Smooth muscle cell (in vitro differentiated cells): ENCODE data around the gene AK8. TPM values are rescaled to one million over a fixed set of nuclear protein-coding genes. Genes with fewer than 3 reads are reported as not detected.

Experiments used
- DNase-seq: peaks from one replicate; lab custom pipeline; 2025; ENCODE audit not compliant: unreplicated experiment; lab: John Stamatoyannopoulos, UW
- H2AFZ ChIP-seq: fragments of 200-600 bp; sonication (generic); 2 replicates; pipeline ENCODE4 v1.6.0; 2016; ENCODE audit warnings: antibody characterized with exemption, low read depth, mild to moderate bottlenecking
- H3F3A ChIP-seq: fragments of 200-600 bp; sonication (generic); 2 replicates; pipeline ENCODE4 v1.6.0; 2017; ENCODE audit warnings: antibody characterized with exemption, low read depth
- H3K27ac ChIP-seq: fragments of 200-600 bp; sonication (generic); 2 replicates; pipeline ENCODE4 v1.5.1; 2016; ENCODE audit warnings: low read depth, mild to moderate bottlenecking
- H3K27me3 ChIP-seq: fragments of 200-600 bp; sonication (generic); 2 replicates; pipeline ENCODE4 v1.6.1; 2016; ENCODE audit warnings: low read depth, mild to moderate bottlenecking
- H3K36me3 ChIP-seq: fragments of 200-600 bp; sonication (generic); 2 replicates; pipeline ENCODE4 v1.5.1; 2016; ENCODE audit warnings: low read depth
- H3K4me1 ChIP-seq: fragments of 200-600 bp; sonication (generic); 2 replicates; pipeline ENCODE4 v1.5.1; 2016; ENCODE audit warnings: low read depth
- H3K4me2 ChIP-seq: fragments of 200-600 bp; sonication (generic); 2 replicates; pipeline ENCODE4 v1.6.0; 2016; ENCODE audit warnings: mild to moderate bottlenecking
- H3K4me3 ChIP-seq: fragments of 200-600 bp; sonication (generic); 2 replicates; pipeline ENCODE4 v1.5.1; 2016; ENCODE audit warnings: mild to moderate bottlenecking
- H3K79me2 ChIP-seq: fragments of 200-600 bp; sonication (generic); 2 replicates; pipeline ENCODE4 v1.6.0; 2016; ENCODE audit warnings: low read depth, mild to moderate bottlenecking
- H3K9ac ChIP-seq: fragments of 200-600 bp; sonication (generic); 2 replicates; pipeline ENCODE4 v1.6.0; 2016; ENCODE audit warnings: low read depth
- H3K9me3 ChIP-seq: fragments of 200-600 bp; sonication (generic); replicated peaks from 2 replicates; pipeline ENCODE4 v1.5.1; 2016; ENCODE audit warnings: low read depth
- H4K20me1 ChIP-seq: fragments of 200-600 bp; sonication (generic); 2 replicates; pipeline ENCODE4 v1.6.0; 2016; ENCODE audit warnings: low read depth
- CTCF ChIP-seq: fragments of 200-600 bp; sonication (generic); IDR thresholded peaks from 2 replicates; pipeline ENCODE4 v1.5.1; 2017; ENCODE audit warnings: borderline replicate concordance, mild to moderate bottlenecking, antibody characterized with exemption; ENCODE audit not compliant: insufficient read depth, poor library complexity, severe bottlenecking
- WGBS: methylation state at CpG from one replicate; pipeline ENCODE4 v1.1.7; 2016; ENCODE audit warnings: low lambda C conversion rate; 5-methylcytosine and 5-hydroxymethylcytosine counted together
- polyA plus RNA-seq: library from polyadenylated mRNA; unstranded; fragments of >200 nt; fragmentation: Nextera tagmentation; extraction: Ambion mirVana; gene quantifications from 2 replicates; pipeline ENCODE4 v1.2.1, GENCODE V29; 2016
- total RNA-seq: library from RNA; depleted of rRNA; stranded (reverse); fragments of >200 nt; gene quantifications from 2 replicates; pipeline ENCODE4 v1.2.3, GENCODE V29; 2014

The AK8 gene
- total and polyA plus RNA-seq, 2 experiments from 2014 or later = 0.67 to 1.4 TPM

- TF ChIP-seq CTCF = no peak
- Histone ChIP-seq H3K27ac (no peak overlapping the region), H3K27me3 (peaks cover 4% of the 10 kb centered on the region), H3K9me3 (no peaks in the 10 kb centered on the region), H3K9ac (no peak overlapping the region), H2AFZ (no peak overlapping the region), H3K36me3 (no peaks in the 10 kb centered on the region), H3K4me1 (no peaks in the 10 kb centered on the region), H3K4me2 (no peak overlapping the region), H3K79me2 (no peaks in the 10 kb centered on the region), H4K20me1 (no peaks in the 10 kb centered on the region), H3F3A (no peaks in the 10 kb centered on the region), H3K4me3 (no peak overlapping the region)
- WGBS = 92% methylated on average over 1 of the region's 1 CpG
- no peak for DNase-seq
Measured at GRCh38 chr9:132787748-132788159, 90.3 kb downstream of the AK8 start.

GRCh38 chr9:132784286-132784830 is 93.7 kb downstream of the AK8 start:
- no peak for TF ChIP-seq CTCF
- Histone ChIP-seq H3K4me2 (no peak overlapping the region), H3K4me1 (peaks cover 6% of the 10 kb centered on the region), H3K27ac (no peak overlapping the region), H3K4me3 (no peak overlapping the region), H3F3A (no peaks in the 10 kb centered on the region), H3K36me3 (no peaks in the 10 kb centered on the region), H3K9me3 (no peaks in the 10 kb centered on the region), H2AFZ (no peak overlapping the region), H3K79me2 (no peaks in the 10 kb centered on the region), H3K9ac (no peak overlapping the region), H3K27me3 (peaks cover 4% of the 10 kb centered on the region), H4K20me1 (no peaks in the 10 kb centered on the region)
- DNase-seq = no peak
- 96% methylated on average over 4 of the region's 4 CpGs for WGBS

- no peaks in the 10 kb centered on the region for H3K79me2 ChIP-seq
- no peak overlapping the region for H3K9ac ChIP-seq
- H3K27ac ChIP-seq = no peak overlapping the region
- H3F3A ChIP-seq = no peaks in the 10 kb centered on the region
- no peak overlapping the region for H3K4me2 ChIP-seq
- TF ChIP-seq CTCF = no peak
- peaks cover 6% of the 10 kb centered on the region for H3K4me1 ChIP-seq
- no peak overlapping the region for H2AFZ ChIP-seq
- DNase-seq = no peak
- H3K9me3 ChIP-seq = no peaks in the 10 kb centered on the region
- H3K36me3 ChIP-seq = no peaks in the 10 kb centered on the region
- 76% methylated on average over 4 of the region's 4 CpGs for WGBS
- no peaks in the 10 kb centered on the region for H4K20me1 ChIP-seq
- no peak overlapping the region for H3K4me3 ChIP-seq
- peaks cover 4% of the 10 kb centered on the region for H3K27me3 ChIP-seq
Measured at GRCh38 chr9:132783006-132783405, 95.1 kb downstream of the AK8 start.

GRCh38 chr9:132782037-132782436 is 96.0 kb downstream of the AK8 start:
- Histone ChIP-seq H2AFZ (no peak overlapping the region), H3K4me3 (no peak overlapping the region), H3F3A (no peaks in the 10 kb centered on the region), H4K20me1 (no peaks in the 10 kb centered on the region), H3K27me3 (peaks cover 4% of the 10 kb centered on the region), H3K9me3 (no peaks in the 10 kb centered on the region), H3K36me3 (no peaks in the 10 kb centered on the region), H3K79me2 (no peaks in the 10 kb centered on the region), H3K9ac (no peak overlapping the region), H3K4me1 (peaks cover 6% of the 10 kb centered on the region), H3K27ac (no peak overlapping the region), H3K4me2 (no peak overlapping the region)
- DNase-seq = no peak
- WGBS = 52% methylated on average over 9 of the region's 9 CpGs
- no peak for TF ChIP-seq CTCF
